Uterus (tissue), 2 donors: ENCODE measurements around the gene NPC1L1.

Experiments
- POLR2A ChIP-seq, 2 donors: fragments of 450-650 bp; IDR thresholded peaks; one replicate each; pipeline ENCODE4 v1.6.1; 2016; ENCODE audit warnings: antibody characterized with exemption in 2 of 2, mild to moderate bottlenecking in 1 of 2, moderate library complexity in 1 of 2
- TF ChIP-seq, protein P1 (sequence below), 4 experiments: fragments of 200-600 bp in 2 of 4; fragments of 450-650 bp in 2 of 4; sonication (generic) in 2 of 4; IDR thresholded peaks; one replicate each; pipeline ENCODE4 v1.5.1; 2016 to 2019; ENCODE audit warnings: antibody characterized with exemption in 4 of 4, mild to moderate bottlenecking in 2 of 4, moderate library complexity in 1 of 4

DNA sequence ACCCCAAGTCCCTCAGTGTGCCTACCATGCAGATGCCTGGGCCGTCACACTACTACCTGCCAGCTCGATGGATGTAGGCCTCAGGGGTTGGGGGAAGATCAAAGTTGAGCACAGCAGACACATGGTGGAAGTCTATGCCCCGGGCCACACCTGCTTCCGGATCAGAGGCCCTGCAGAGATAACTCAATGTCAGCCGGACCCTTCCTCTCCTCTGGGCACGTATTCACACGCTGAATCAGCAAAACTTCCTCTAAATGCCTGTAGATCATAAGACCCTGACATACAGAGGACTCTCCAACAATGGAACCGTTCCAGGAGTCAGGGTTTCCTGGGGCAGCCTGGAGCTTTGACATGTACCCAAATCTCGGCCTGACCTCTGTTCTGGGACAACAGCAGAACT lies 28.8 kb upstream of the NPC1L1 start:
- TF ChIP-seq, protein P1, sequence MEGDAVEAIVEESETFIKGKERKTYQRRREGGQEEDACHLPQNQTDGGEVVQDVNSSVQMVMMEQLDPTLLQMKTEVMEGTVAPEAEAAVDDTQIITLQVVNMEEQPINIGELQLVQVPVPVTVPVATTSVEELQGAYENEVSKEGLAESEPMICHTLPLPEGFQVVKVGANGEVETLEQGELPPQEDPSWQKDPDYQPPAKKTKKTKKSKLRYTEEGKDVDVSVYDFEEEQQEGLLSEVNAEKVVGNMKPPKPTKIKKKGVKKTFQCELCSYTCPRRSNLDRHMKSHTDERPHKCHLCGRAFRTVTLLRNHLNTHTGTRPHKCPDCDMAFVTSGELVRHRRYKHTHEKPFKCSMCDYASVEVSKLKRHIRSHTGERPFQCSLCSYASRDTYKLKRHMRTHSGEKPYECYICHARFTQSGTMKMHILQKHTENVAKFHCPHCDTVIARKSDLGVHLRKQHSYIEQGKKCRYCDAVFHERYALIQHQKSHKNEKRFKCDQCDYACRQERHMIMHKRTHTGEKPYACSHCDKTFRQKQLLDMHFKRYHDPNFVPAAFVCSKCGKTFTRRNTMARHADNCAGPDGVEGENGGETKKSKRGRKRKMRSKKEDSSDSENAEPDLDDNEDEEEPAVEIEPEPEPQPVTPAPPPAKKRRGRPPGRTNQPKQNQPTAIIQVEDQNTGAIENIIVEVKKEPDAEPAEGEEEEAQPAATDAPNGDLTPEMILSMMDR (IDR thresholded peaks at IDR 0.05), result no peak
- no peak for TF ChIP-seq POLR2A (IDR thresholded peaks at IDR 0.05)
